ENCODE measurements around the gene SHANK2.

The SHANK2 gene

DNA sequence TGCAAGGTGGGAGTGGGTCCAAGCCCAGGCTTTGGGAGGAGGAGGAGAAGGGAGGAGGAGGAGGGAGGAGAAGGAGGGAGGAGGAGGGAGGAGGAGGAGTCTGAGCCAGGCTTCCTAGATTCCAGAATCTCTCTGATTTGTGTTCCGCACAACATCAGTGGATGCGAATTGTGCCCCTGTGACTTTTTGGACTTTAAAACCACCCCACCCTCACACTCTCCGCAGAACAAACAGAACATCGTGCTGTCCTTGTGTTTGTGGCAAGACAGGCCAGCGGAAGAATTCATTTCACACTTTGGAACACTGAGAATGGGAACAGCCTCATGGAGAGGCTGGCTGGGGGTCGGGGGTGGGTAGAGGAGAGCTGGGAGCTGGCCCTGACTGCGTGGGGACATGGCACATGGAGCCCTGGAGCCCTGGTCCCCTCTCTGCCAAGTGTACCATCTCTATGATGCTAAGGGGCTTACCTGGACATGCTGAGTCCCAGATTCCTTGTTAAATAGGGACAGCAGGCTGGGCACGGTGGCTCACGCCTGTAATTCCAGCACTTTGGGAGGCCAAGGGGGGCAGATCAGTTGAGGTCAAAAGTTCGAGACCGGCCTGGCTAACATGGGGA is 16.4 kb upstream of the SHANK2 start:
- DNase-seq: no peak

DNA sequence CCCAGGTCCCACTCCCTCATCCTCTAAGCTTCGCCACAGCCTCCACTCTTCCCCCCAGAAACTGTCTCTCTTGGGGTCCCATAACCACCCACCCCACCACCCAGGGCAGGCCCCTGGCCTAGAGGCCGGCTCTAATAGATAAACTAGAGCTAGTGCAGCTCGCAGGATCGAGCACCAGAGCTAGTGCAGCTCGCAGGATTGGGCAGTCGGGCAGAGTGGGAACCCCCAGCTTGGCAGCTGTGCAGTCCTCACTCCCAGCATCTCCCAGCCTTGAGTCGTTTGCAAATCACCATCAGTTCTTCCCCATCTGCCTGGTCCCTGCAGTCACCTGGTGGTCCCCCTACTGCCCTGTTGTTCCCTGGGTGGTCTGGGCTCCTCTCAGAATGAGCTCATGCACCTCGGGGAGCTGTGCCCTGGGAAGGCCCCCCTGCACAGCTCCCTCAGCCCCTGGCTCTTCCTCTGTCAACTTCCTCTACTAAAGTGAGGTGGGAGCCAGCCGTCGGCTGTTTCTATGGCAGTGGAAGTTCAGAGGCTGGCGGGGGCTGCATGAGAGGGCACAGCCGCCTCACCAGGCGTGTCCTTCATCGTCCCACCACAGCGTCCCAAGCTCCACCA is 15.5 kb upstream of the SHANK2 start:
- no peak for DNase-seq

DNA sequence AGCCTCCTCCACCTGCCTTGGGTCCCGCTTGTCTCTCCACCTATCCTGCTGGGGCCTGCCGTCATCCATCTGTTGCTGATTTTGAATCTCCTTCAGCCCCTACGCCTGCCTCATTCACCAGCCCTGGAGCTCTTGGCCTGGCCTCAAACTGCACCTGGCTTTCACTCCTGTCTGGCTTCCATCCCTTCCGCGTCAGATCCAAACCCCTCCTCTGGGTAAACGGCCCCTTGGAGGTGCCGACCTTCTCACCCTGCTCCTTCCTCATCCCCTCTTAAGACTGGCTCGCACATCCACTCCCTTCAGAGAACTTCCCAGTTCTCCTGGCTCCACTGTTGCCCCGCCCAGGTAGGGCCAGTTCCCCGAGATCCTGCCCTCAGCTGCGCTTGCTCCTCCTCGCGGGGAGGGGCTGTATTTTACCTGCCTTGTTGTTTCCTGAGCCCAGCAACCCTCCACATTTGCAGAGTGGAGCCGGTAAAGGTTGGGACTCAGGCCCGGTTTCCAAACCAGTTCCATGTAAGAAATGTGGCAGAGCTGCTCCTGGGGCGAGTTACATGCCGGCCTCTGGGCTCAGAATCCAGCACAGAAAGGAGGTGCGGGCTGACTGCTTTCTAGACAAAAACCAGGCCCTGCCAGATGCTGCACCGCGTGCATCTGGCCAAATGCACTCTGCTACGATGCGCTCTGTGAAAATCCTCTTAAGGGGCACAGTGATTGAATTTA is 13.9 kb upstream of the SHANK2 start:
- DNase-seq: no peak

DNA sequence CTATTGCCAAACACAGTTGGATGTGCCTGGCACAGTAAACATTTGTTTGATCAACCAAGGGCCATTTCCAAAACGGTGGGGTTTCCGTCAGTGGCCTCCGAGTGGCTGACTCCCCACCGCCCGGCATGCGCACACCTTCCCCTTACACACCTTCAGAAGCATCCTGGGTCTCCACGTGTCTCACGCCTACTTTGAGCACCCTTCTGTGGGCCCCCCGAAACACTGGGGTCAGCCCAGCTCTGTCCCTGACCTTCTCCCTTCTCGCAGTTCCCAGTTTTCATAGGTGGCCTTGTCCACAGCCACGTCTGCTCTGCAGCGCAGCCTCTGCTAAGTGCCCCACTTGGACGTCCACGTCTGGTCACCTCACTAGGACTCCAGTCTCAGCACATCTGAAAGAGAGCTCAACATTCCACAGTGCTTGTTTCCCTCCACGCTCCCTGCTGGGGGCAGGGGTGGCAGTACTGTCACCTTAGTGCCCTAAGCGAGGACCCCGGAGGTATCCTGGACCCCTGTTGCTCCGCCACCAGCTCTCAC is 13.2 kb upstream of the SHANK2 start:
- DNase-seq: no peak

DNA sequence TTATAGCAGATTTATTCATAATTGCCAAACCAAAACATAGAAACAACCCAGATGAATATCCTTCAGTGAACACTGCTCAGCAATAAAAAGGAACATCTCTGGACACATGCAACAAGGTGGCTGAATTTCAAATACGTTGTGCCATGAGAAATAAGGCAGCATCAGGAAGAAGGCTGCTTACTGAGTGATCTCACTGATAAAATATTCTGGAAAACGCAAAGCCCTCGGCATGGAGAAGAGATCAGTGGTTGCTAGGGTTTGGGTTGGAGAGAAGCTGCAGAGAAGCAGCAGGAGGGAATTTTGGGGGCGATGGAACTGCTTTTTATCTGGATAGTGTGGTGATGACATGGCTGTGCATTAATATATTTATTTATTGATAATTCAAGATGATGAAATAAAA is 11.0 kb upstream of the SHANK2 start:
- DNase-seq: no peak

DNA sequence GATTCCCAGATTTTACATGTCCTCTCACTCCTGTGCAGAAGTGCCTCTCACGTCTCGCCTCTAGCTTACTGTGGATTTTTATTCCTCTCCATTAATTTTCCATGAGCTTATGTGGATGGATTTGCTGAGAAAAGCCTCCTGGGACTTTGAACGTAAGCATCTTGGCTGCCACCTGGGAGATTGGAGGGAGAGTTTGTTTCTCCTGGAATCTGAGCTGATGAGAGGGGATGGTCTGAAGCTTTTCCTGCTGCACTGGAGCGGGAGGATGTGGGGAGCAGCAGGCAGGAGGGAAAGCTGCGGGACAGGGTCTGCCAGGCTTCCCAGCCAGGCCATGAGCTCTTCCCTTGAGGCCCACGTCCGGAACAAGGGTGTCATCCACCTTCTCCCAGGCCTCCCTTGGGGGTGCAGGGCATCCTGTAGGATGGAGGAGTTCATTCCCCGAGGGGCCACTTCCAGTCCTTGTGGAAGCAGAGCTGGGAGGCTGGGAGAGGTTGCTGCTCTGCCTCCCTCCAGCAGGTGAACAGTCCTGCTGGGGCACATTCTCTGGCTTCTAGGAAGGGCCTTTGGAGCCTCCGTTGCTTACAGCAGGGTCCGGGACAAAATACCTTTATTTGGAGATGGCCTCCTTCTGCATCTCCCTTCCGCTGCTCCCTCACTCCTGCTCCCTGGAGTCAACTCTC is 3.6 kb upstream of the SHANK2 start:
- DNase-seq: no peak

DNA sequence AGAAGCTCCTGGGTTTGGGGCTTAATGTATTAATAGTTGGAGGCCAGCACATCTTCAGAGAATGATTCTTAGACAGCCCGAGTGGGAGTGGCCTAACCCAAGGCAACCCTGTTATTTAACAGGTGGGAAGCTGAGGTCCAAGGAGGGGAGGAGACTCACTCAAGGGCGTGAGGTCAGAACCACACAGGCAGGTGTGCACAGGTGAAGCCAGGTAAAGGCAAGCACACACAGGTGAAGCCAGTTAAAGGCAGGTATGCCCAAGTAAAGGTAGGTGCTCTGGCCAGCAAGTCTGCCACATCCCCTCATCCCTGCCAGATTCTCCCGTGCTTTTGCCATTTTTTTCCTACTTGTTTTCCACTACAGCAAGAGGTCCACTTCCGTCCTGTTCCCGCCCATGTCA is 2.9 kb upstream of the SHANK2 start:
- no peak for DNase-seq

DNA sequence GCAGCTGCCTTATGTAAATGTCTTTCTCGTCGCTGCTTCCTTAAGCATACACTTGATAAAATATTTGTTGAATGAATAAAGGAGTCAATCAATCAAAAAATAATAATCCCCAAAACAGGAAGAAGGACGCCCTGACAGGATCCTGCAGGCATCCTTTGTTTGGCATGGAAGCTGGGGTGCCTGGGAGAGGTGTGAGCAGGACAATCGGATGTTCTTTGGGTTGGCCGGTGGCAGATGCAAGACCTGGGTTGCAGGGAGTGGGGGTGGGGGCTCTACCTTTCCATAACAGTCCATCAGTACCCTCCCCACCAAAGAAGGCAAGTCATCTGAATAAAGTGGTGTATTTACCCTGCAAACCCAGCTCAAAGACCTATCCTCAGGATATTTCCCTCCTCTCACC is 1.4 kb upstream of the SHANK2 start:
- DNase-seq: no peak

DNA sequence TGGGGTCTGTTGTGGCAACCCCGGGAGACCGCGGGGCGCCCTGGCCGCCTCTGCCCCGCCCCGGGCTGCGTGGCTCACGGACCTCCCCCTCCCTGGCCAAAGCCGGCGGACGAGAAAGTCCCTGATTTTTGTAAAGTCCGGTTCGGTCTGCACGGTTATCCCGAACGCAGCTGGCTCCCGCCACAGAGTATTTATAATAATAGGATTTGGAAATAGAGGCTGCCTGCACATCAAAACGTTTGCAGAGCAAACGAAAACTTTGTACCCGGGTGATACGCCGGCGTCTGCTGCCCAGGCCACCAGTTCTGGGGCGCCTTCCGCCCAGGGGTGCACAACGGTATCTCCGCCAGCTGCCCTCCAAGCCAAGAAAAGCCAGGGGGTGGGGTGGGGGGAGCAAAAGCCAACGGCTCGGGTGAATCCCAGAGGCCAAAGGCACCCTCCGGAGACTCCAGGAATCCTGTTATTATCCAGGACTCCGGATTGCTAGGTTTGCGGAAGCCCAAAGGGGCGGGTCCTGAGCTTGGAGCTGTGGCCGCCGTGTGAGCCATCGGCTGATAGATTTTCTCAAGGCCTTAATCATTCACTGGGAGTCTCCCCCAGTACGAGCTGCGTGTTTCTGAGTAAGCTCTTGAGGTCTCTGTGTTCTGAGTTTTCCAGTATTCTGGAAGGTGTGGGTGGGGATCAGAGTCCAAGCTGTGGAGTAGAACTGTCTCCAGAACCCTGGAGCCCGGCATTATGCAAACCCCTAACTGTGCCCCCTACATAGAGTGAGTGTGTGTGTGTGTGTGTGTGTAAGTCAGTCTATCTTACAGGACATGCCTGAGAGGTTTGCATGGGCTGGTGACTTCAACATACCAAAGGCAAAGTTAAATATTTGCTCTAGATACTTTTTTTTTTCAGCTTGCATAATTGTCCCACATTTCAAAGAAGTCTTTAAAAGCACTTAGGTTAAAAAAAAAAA is 673 bp upstream of the SHANK2 start:
- DNase-seq: peak; percentile 14

DNA sequence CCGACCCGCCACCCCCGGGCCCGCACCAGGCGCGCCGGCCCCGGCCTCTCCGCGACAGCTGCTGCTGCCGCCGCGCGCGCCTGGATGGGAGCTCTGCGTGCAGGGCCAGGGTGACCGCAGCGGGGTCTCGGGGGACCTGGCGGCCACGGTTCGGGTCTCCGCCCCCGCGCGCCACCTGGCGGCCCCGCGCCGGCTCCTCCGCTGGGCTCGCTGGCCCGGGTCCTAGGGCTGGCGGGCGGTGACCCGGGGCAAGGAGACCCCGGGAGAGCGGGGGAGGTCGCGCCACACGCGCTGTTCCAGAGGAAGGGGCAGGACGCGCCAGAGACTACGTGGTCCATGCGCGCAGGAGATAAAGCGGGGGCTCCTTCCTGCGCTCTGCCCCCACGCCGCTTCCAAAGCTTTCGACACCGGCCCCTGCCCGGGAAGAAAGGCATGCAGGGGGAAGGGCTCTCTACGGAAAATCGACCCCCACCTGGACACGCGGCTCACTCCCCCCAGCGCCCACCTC is 562 bp downstream of the SHANK2 start:
- no peak for DNase-seq

DNA sequence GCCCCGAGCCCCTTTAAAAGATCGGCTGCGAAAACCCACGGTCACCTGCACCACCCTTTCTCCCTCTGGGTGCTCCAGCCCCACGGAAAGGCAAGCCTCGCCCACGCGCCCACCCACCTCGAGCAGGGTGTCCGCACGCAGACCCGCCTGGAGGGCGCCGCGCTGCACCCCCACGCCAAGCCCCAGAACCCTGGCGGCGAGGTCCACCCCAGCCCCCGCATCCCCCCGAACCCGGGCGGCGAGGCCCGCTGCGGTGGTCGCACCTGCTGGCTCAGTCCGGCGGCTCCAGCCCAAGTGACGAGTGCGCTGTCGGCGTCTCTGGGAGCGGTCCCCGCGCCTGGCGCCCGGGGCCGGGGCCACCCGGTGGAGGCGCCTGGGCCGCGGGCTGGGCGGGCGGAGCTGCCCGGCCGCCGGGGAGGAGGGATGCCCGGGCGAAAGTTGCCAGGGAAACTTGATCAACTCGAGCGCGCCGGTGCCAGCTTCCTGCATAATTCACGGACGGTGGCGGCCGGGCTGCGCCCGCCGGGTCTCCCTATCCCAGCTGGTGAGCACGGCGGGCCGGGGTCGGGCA is 1.1 kb downstream of the SHANK2 start:
- no peak for DNase-seq

DNA sequence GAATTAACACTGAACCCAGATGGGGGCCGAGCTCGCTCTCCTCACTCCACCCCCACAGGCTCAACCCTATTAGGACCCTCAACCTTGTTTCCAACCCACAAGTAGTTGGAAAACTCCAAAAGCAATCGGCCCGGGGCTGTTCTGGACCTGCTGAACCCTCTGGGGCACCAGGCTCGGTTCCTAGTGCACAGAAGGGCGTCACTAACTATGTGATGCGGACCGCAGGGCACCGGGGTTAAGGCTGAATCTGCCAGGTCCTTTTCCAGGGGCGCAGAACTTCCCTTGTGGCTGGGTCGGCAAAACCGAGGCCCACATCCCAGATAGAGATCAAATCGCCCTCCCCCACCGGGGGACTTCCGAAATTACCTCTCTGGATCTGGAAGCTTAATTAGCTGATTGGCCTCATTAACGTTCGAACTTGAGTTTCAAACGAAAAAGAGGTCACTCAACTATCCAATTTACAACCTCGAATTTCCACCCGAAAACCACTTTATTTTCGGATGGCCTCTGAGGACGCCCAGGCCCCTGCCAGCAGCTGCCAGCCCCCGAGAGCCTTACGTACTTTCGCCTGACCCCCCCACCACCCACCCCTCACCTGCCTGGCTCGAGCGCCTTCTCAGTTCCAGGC is 1.7 kb downstream of the SHANK2 start:
- no peak for DNase-seq

DNA sequence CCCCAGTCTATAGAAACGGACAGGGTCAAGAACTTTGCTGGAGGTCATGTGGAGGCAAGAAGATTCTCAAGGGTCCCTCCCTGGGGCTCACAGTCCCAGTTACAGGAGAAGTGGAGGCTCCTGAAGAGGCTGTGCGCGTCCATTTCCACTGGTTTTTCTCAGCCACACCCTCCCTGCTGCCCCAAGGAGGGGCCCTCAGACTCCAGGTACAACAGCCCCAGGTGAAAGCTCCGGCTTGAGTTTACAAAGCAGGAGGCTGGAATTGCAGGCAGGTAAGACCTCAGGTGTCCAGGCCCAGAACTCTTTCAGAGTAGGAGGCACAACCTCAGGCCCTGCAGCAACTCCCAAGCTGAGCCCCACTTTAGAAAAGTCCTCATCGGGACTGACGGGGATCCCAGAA is 3.1 kb downstream of the SHANK2 start:
- no peak for DNase-seq

DNA sequence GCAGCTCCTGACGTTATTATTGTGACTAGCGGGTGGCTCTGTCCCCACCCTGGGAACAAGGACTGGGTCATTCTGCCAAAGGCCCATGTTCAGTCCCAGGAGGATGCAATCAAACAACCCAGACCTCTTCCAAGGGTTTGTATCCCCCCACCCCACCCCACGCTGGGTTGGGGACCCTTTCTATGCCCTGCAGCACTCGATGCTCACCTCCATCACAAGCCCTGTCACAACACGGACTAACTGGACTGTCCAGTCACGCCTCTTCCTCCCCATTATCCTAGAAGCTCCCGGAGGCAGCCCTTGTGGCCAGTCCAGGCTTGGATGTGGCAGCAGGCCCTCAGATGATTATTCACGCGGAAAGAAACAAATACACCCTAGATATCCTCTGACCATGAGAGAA is 3.7 kb downstream of the SHANK2 start:
- no peak for DNase-seq

DNA sequence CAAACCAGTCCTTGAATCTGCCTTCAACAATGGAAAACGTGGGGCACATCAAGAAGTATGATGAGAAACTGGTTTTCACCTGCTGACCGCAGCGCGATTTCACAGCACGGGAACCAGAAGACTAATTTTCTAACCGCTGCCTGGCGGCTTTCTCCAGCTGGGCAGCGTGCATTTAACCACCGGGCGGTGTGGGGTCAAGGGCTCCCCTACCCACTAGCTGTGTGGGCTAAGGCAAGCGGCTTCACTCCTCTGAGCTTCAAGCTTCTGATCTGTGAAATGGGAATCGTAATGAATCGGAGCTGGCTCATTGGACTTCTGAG is 4.2 kb downstream of the SHANK2 start:
- DNase-seq: no peak

DNA sequence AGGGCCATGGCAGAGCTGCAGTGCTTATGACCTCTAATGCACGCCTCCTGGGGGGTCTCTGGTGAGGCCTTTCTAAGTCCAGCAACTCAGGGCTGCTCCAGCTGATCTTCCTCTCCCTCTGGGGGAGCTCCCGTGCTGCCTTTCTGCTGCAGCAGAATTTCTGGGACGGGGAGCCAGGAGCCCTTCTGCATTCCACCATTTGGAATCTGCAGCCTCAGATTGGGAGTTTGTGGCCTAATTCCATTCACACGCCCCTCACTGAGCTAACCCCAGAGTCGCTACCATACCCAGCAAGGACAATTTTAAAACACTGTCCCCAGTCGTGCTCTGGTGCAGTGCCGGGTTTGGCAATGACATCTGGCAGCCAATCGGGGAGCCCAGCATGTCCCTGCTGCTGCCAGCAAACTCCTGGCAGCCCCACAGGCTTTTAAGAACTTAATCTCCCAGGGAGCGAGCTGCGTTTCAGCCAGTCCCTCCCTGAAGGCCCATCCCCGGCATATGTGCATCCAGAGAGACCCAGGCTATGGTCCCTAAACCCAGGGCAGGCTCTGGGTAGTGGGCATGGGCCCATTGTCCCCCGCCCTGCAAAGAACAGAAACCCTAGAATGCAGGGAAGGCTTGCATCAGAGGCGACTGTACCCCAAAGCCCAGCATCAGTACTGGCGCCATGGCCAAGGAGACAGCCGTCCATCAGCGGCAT is 4.7 kb downstream of the SHANK2 start:
- no peak for DNase-seq

DNA sequence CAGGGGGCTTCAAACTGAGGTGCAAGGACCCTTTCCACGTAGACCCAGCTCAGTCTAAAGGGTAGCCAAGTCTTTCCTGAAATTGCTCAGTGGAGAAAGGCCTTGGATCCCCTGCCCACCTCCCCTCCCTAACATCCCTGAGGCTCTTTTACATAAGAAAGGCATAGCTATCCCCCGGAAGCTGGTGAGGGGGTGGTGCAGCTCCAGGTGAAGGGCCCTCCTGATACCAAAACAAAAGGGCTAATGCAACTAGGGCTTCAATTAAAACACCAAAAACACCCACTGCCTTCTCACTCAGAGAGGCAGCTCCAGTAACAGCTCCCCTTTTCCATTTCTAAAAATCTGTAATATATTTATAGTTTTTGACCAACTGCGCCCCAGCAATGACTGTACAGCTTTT is 5.8 kb downstream of the SHANK2 start:
- DNase-seq: no peak

DNA sequence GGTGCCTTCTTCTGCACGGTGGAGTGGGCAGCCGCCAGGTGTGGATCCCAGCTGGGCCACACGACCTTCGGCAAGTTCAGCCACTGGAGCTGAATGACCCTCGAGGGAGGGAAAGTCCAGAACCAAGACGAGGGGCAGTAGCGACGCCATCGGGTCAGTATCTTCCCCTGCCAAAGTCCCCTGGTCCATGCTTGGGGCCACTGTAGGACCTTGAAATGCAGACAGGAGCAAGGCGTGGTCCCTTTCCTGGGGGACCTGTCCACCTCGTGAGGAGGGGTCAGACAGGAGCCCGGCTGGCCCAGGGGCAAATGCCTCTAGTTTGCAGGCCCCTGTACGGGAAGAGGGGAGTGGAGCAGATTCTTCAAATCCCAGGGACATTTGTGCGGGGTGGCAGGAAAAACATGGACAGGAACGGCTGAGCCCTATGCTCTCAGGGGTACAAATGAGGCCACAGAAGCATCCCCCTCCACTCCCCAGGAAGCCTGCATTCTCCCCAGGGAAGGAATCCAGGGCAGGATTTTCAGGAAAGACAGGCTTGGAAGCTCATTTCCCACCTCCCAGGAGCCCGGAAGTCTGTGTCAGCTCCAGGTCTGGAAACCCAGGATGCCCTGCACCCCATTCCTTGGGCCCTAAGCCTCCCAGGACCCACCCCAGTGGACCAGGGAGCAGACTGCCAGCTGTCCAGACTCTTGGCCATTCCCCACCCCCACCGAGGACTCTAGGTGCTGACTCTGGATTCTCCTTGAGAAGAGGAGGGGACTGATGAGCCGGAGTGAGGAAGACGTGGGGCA is 6.6 kb downstream of the SHANK2 start:
- no peak for DNase-seq

DNA sequence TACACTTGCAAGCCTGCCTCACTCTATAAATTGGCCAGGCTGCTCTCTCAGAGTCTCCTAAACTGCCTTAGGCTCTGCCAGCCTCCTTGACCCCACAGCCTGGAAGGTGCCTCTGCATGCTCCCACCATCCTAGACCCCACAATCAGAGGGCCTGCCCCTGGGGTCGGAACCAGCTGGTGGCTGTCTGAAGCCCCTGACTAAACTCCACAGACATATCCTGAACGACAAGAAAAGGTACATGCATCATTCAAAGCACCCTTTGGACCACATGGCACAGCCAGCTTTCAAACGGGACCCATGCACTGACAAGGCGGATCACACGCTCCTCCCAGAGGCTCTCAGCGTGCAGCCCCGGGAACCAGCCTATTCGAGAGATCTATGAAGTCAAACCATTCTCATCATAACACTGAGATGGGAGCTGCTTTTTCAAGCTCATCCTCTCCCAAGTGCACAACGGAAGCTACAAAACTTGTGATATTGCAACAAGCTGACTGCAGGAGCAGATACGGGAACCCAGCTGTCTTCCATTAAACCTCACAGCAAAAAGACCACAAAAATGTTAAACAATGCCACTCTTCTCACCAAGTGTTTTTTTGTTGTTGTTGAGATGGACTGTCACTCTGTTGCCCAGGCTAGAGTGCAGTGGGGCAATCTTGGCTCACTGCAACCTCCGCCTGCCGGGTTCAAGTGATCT is 8.1 kb downstream of the SHANK2 start:
- no peak for DNase-seq

Data from suppressor macrophage treated with lipopolysaccharide for 4 hours (primary cell).